ENCODE measurements around the gene MYCT1. TPM values are rescaled to one million over a fixed set of nuclear protein-coding genes. Genes with fewer than 3 reads are reported as not detected.
"Not testable (repeated sequence)": the region's sequence is repeated elsewhere in the genome, so short reads cannot be mapped to it uniquely, and the experiment has no call there.

Gene MYCT1
- 10 to 100 TPM; 13.4 to 20.4 (median 16.2) TPM for polyA plus RNA-seq (ENCODE audit: insufficient read length in 4 of 4)

GRCh38 chr6:152697634-152698033 is at the start of gene MYCT1:
Gene MYCT1 (plus strand): TSS chr6:152697897. CDS start chr6:152697903, 6 bp downstream.
- DNase-seq (ENCODE audit: low read depth in 4 of 4, low spot score in 3 of 4): no peak

DNA sequence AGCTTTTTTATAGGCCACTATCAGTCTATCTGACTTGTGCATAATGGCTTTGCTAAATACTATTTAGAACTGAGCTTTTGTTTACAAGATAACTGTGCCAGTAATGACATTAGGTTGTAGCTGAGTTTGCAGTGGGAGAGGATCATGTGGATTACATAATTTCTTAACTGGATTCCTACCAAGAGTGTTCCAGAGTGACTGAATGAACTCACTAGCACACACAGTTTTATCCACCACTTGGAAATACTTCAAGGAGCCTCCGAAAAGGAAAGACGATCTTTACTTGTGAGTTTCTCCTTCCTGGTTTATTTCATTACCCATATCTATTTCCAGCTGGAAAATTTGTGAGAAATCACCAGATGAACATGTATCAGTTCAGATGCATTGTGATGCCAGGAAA is 49.6 kb upstream of the MYCT1 start:
- no peak for DNase-seq (ENCODE audit: low read depth in 4 of 4, low spot score in 3 of 4)

GRCh38 chr6:152651986-152652385 is 45.7 kb upstream of the MYCT1 start:
- no peak for DNase-seq (ENCODE audit: low read depth in 4 of 4, low spot score in 3 of 4)

DNA sequence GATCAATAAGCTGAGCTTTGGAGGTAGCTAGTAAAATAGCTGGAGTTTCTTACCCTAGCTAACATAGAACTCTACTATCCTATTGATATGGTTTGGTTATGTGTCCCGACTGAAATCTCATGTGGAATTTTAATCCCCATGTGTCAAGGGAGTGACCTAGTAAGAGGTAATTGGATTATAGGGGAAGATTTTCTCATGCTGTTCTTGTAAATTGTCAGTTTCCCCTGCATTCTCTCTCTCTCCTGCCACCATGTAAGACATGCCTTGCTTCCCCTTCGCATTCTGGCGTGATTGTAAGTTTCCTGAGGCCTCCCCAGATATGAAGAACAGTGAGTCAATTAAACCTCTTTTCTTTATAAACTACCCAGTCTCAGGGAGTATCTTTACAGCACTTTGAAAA is 35.9 kb upstream of the MYCT1 start:
- DNase-seq (ENCODE audit: low read depth in 4 of 4, low spot score in 3 of 4): no peak

DNA sequence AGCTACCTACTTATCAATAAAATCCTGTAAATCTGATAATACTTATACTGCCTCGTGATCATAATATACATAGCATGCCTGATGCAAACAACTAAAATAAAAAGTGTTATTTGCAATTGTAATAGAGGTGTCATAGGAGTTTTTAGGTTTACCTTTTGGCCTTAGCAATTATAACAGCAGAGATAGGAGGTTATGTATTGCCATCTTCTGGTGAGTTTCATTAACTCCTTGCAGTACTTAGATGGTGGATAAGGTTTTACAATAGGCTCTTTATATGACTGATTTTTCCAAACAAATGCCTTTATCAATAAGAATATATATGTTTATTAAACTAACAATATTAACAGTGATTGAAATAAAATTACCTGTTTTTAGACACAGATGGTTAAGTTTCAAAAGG is 27.8 kb upstream of the MYCT1 start:
- peak in 1 of 4 donors; percentile 3 for DNase-seq (ENCODE audit: low read depth in 4 of 4, low spot score in 3 of 4)

DNA sequence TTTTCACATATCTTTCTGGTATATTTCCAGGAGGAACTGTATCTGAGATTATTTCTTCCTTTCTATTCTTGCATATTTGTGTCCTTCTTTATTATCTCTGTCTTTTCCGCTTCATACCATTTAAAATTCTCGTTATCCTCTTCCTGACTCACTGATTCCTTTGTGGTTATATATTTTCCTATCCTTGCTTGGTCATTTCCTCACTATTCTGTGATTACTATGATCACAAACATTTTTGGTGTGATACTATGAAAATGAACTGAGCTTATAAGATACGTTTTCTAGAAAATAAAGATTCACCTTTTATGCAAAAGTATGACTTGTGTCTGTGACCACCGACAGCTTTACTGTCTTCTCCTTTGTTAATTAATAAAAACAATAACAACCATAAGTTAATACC is 26.5 kb upstream of the MYCT1 start:
- no peak for DNase-seq (ENCODE audit: low read depth in 4 of 4, low spot score in 3 of 4)

- DNase-seq (ENCODE audit: low read depth in 4 of 4, low spot score in 3 of 4): no peak
Observed at GRCh38 chr6:152673236-152673635, 24.5 kb upstream of the MYCT1 start.

DNA sequence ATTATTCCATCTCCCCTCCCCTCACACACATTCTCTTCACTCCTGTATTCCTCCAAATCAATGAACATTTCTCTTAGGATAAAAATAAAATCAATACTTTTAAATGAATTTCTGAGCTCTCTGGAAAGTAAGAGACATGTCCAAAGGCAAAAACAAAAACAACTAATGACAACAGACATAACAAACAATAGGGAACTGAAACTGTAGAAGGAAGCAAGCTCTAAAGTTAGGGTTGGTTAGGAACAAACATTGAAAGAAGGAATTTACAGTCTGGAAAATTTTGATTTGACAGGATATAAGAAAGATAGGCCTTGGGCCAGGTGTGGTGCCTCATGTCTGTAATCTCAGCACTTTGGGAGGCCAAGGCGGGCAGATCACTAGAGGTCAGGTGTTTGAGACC is 17.5 kb upstream of the MYCT1 start:
- DNase-seq (ENCODE audit: low read depth in 4 of 4, low spot score in 3 of 4): no peak

GRCh38 chr6:152680879-152681517 is 16.7 kb upstream of the MYCT1 start:
- no peak for DNase-seq (ENCODE audit: low read depth in 4 of 4, low spot score in 3 of 4)

GRCh38 chr6:152682141-152682540 is 15.6 kb upstream of the MYCT1 start:
- DNase-seq (ENCODE audit: low read depth in 4 of 4, low spot score in 3 of 4): no peak

GRCh38 chr6:152682935-152683334 is 14.8 kb upstream of the MYCT1 start:
- not testable (repeated sequence) for DNase-seq (ENCODE audit: low read depth in 4 of 4, low spot score in 3 of 4)

DNA sequence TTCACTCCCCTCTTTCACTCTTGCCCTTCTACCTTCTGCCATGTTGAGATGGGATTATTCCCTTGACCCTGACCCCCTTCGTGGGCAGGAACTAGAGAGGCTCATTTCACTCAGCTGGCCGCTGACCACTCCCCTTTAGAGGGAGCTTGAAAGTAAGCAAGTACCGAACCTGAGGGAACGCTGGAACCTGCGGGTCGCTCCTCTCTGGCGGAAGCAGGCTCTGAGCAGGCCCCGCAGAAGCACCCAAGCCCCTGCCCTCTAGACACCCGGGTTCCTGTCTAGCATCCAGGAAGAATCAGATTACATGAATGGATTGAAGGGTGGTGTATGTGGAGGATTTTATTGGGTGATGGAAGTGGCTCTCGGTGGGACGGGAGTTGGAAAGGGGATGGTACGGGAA is 11.9 kb upstream of the MYCT1 start:
- DNase-seq (ENCODE audit: low read depth in 4 of 4, low spot score in 3 of 4): no peak

DNA sequence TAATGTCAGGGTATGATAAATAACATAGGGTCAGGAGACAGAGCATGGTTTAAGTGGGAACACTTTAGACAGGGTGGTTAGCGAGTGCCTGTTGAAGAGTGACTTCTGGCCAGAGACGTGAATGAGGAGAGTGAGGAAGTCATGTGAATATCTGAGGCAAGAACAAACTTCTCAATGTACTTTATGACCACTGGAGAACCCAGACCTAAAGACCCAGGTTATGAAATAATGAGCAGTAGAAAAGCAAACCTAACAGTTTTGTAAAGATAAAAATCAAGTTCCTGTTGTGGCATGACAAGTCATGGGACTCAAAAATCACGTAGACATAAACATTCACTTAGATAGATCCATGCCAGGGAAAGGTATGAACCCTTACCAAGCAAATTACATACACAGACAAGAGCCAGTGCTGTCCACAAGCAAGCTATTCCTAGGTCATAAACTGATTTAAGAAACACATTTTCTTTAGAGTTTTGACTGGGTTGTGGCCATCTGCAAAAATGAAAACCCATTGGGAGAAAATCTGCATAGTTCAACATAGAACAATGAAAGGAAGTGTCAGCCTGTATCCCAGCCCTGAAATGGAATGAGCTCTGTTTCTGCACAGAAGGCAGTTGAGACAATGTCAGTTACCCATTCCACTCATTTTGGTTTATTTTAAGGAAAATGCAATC is 2.2 kb upstream of the MYCT1 start:
- no peak for DNase-seq (ENCODE audit: low read depth in 4 of 4, low spot score in 3 of 4)

DNA sequence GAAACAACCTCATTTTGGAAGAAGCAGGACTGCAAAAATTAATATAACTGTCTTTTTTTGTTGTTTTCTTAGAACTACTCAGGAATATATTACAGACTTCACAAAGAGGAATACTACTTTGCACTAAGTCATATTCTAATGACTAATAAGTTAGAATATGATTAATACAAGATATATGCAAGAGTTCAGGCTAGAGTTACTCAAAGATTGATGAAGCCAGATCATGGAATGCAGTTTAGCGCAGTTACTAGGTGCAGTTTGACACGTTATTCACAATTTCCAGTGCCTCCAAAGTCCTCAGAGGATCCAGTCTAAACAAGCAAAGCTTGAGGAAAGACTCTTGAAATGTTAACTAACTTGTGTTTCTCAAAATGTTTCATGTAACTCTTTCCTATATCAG is 1.2 kb upstream of the MYCT1 start:
- no peak for DNase-seq (ENCODE audit: low read depth in 4 of 4, low spot score in 3 of 4)

- no peak for DNase-seq (ENCODE audit: low read depth in 4 of 4, low spot score in 3 of 4)
Observed at GRCh38 chr6:152698692-152699091, 995 bp downstream of the MYCT1 start.

DNA sequence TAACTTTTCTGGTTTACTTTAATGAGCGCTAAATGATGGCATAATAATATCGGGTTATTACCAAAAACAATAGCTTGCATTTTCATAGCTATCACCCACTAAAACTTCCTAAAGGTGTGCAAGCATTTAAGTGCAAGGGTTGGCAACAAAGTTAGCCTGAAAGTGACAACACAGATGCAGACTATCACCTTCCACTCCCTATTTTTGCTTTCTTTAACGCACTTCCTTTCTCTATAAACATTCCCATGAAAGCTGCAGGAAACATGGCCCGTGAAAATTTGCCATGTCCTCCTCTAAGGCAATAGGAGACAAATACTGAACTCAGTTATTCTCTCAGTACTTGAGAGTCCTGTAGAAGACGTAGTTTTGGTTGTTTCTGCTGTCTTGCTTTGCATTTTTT is 2.7 kb downstream of the MYCT1 start:
- DNase-seq (ENCODE audit: low read depth in 4 of 4, low spot score in 3 of 4): no peak

- no peak for DNase-seq (ENCODE audit: low read depth in 4 of 4, low spot score in 3 of 4)
Observed at GRCh38 chr6:152701081-152701862, 3.6 kb downstream of the MYCT1 start.

- no peak for DNase-seq (ENCODE audit: low read depth in 4 of 4, low spot score in 3 of 4)
Observed at GRCh38 chr6:152701863-152702401, 4.2 kb downstream of the MYCT1 start.

DNA sequence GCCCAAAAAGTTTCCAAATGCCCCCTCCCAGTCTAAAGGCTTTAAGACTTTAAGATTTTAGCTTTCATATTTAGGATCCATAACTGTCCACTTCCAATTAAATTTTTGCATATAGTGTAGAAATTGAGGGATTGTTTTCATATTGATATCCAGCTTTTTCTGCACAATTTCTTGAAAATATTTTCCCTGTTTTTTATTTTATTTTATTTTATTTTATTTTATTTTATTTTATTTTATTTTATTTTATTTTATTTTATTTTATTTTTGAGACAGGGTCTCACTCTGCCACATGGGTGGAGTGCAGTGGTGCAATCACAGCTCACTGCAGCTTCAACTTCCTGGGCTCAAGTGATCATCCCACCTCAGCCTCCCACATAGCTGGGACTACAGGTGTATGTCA is 6.1 kb downstream of the MYCT1 start:
- DNase-seq (ENCODE audit: low read depth in 4 of 4, low spot score in 3 of 4): not testable (repeated sequence)

- no peak for DNase-seq (ENCODE audit: low read depth in 4 of 4, low spot score in 3 of 4)
Observed at GRCh38 chr6:152705327-152705726, 7.6 kb downstream of the MYCT1 start.

DNA sequence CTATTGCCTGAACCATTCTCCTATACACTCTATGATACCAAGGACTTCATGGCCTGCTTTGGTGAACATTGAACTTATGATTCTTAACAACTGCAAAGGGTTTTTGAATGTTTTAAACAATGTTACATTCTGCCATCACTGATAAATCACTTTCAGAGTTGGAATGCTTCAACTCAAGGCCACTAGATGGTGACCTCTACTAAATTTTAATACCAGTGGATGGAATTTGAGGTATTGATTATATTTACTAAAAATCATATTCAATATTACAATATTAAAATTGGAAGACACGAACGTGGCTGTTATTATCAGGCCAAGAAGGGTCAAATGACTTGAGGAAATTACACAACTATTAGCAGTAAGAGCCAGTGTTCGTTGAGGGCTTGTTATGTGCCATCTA is 18.6 kb downstream of the MYCT1 start:
- DNase-seq (ENCODE audit: low read depth in 4 of 4, low spot score in 3 of 4): no peak

All from left renal pelvis (tissue), 4 donors.